ENCODE results near the gene FBXO34.

FBXO34 gene

GRCh38 chr14:55272387-55272786 lies 1.2 kb downstream of the FBXO34 start:
- Histone ChIP-seq H4K20me1 (ENCODE audit: insufficient read depth, low read length, poor library complexity, severe bottlenecking) (peaks cover 39% of the 10 kb centered on the region), H3K27me3 (ENCODE audit: insufficient read depth, low read length, poor library complexity, severe bottlenecking) (no peaks in the 10 kb centered on the region), H3K36me3 (ENCODE audit: insufficient read depth, low read length) (no peaks in the 10 kb centered on the region), H3K4me2 (ENCODE audit: low read depth, low read length, poor library complexity, severe bottlenecking) (peak overlapping the region; percentile 85), H3K4me3 (ENCODE audit: low read length, poor library complexity, severe bottlenecking) (peak overlapping the region; percentile 85), H3K4me1 (ENCODE audit: insufficient read depth, low read length, poor library complexity, severe bottlenecking) (peaks cover 53% of the 10 kb centered on the region), H3K9ac (ENCODE audit: low read depth, low read length, poor library complexity, severe bottlenecking) (peak overlapping the region; percentile 89), H3K9me2 (replicated peaks; ENCODE audit: low read depth, low read length) (no peaks in the 10 kb centered on the region), H3F3A (ENCODE audit: low read depth) (peaks cover 6% of the 10 kb centered on the region), H2AFZ (ENCODE audit: low read length) (no peak overlapping the region), H3K9me3 (ENCODE audit: insufficient read depth, low read depth, low read length) (no peaks in the 10 kb centered on the region), H3K79me2 (ENCODE audit: insufficient read depth, low read length) (peaks cover 59% of the 10 kb centered on the region)
- TF ChIP-seq EZH2phosphoT487 (IDR thresholded peaks at IDR 0.05; ENCODE audit: borderline replicate concordance): no peak
- TF ChIP-seq CTCF (conservative IDR thresholded peaks at IDR 0.05; ENCODE audit: low read length): no peak

- H3K4me1 ChIP-seq (ENCODE audit: insufficient read depth, low read length, poor library complexity, severe bottlenecking): peaks cover 58% of the 10 kb centered on the region
- peak overlapping the region; percentile 89 for H3K9ac ChIP-seq (ENCODE audit: low read depth, low read length, poor library complexity, severe bottlenecking)
- H2AFZ ChIP-seq (ENCODE audit: low read length): no peak overlapping the region
- no peaks in the 10 kb centered on the region for H3K9me3 ChIP-seq (ENCODE audit: insufficient read depth, low read depth, low read length)
- H3K9me2 ChIP-seq (replicated peaks; ENCODE audit: low read depth, low read length): no peaks in the 10 kb centered on the region
- no peak for TF ChIP-seq CTCF (conservative IDR thresholded peaks at IDR 0.05; ENCODE audit: low read length)
- no peak for TF ChIP-seq EZH2phosphoT487 (IDR thresholded peaks at IDR 0.05; ENCODE audit: borderline replicate concordance)
- peak overlapping the region; percentile 85 for H3K4me2 ChIP-seq (ENCODE audit: low read depth, low read length, poor library complexity, severe bottlenecking)
- peaks cover 39% of the 10 kb centered on the region for H4K20me1 ChIP-seq (ENCODE audit: insufficient read depth, low read length, poor library complexity, severe bottlenecking)
- H3K27me3 ChIP-seq (ENCODE audit: insufficient read depth, low read length, poor library complexity, severe bottlenecking): no peaks in the 10 kb centered on the region
- peak overlapping the region; percentile 85 for H3K4me3 ChIP-seq (ENCODE audit: low read length, poor library complexity, severe bottlenecking)
- H3K36me3 ChIP-seq (ENCODE audit: insufficient read depth, low read length): no peaks in the 10 kb centered on the region
- peaks cover 60% of the 10 kb centered on the region for H3K79me2 ChIP-seq (ENCODE audit: insufficient read depth, low read length)
- H3F3A ChIP-seq (ENCODE audit: low read depth): peaks cover 11% of the 10 kb centered on the region
These were observed 1.7 kb downstream of the FBXO34 start for GRCh38 chr14:55272922-55273321.

GRCh38 chr14:55274146-55274545 lies 2.9 kb downstream of the FBXO34 start:
- H3K27me3 ChIP-seq (ENCODE audit: insufficient read depth, low read length, poor library complexity, severe bottlenecking): no peaks in the 10 kb centered on the region
- peaks cover 68% of the 10 kb centered on the region for H3K4me1 ChIP-seq (ENCODE audit: insufficient read depth, low read length, poor library complexity, severe bottlenecking)
- peaks cover 67% of the 10 kb centered on the region for H3K79me2 ChIP-seq (ENCODE audit: insufficient read depth, low read length)
- no peaks in the 10 kb centered on the region for H3K9me3 ChIP-seq (ENCODE audit: insufficient read depth, low read depth, low read length)
- no peak for TF ChIP-seq CTCF (conservative IDR thresholded peaks at IDR 0.05; ENCODE audit: low read length)
- no peak for TF ChIP-seq EZH2phosphoT487 (IDR thresholded peaks at IDR 0.05; ENCODE audit: borderline replicate concordance)
- no peak overlapping the region for H2AFZ ChIP-seq (ENCODE audit: low read length)
- H3K9ac ChIP-seq (ENCODE audit: low read depth, low read length, poor library complexity, severe bottlenecking): peak overlapping the region; percentile 89
- H3K36me3 ChIP-seq (ENCODE audit: insufficient read depth, low read length): no peaks in the 10 kb centered on the region
- peaks cover 39% of the 10 kb centered on the region for H4K20me1 ChIP-seq (ENCODE audit: insufficient read depth, low read length, poor library complexity, severe bottlenecking)
- H3K4me2 ChIP-seq (ENCODE audit: low read depth, low read length, poor library complexity, severe bottlenecking): peak overlapping the region; percentile 85
- peaks cover 14% of the 10 kb centered on the region for H3F3A ChIP-seq (ENCODE audit: low read depth)
- H3K4me3 ChIP-seq (ENCODE audit: low read length, poor library complexity, severe bottlenecking): peak overlapping the region; percentile 85
- no peaks in the 10 kb centered on the region for H3K9me2 ChIP-seq (replicated peaks; ENCODE audit: low read depth, low read length)
